GM23338 (cell line): ENCODE measurements around the gene DENND1B. TPM values are rescaled to one million over a fixed set of nuclear protein-coding genes. Genes with fewer than 3 reads are reported as not detected.

Experiments
- ATAC-seq: fragments of 200-7000 bp; cut with Tn5 transposase; 3 replicates; pipeline ENCODE4 v1.9.1; 2020
- DNase-seq: peaks from one replicate; pipeline ENCODE4 v3.0.0-alpha.2; 2015; ENCODE audit warnings: low spot score
- H2AFZ ChIP-seq: fragments of 200-600 bp; sonication (generic); 2 replicates; pipeline ENCODE4 v1.8.0; 2016; ENCODE audit warnings: antibody characterized with exemption, mild to moderate bottlenecking, moderate library complexity
- H3F3A ChIP-seq: fragments of 200-600 bp; sonication (generic); replicated peaks from 2 replicates; pipeline ENCODE4 v1.8.0; 2017; ENCODE audit warnings: antibody characterized with exemption, mixed run types, low read depth
- H3K27ac ChIP-seq: fragments of 200-600 bp; sonication (generic); 2 replicates; pipeline ENCODE4 v1.6.1; 2016; ENCODE audit warnings: low read depth
- H3K27me3 ChIP-seq: fragments of 200-600 bp; sonication (generic); 2 replicates; pipeline ENCODE4 v1.8.0; 2016; ENCODE audit warnings: mild to moderate bottlenecking, mixed run types, moderate library complexity; ENCODE audit not compliant: insufficient read depth
- H3K36me3 ChIP-seq: fragments of 200-600 bp; sonication (generic); 2 replicates; pipeline ENCODE4 v1.8.0; 2016; ENCODE audit warnings: mild to moderate bottlenecking; ENCODE audit not compliant: insufficient read depth
- H3K4me1 ChIP-seq: fragments of 200-600 bp; sonication (generic); 2 replicates; pipeline ENCODE4 v1.8.0; 2016; ENCODE audit warnings: mild to moderate bottlenecking, moderate library complexity; ENCODE audit not compliant: insufficient read depth
- H3K4me2 ChIP-seq: fragments of 200-600 bp; sonication (generic); 2 replicates; pipeline ENCODE4 v1.7.1; 2017; ENCODE audit warnings: mixed run types
- H3K4me3 ChIP-seq: fragments of 200-600 bp; sonication (generic); 2 replicates; pipeline ENCODE4 v1.6.1; 2016; ENCODE audit warnings: mixed run types
- H3K79me2 ChIP-seq: fragments of 200-600 bp; sonication (generic); replicated peaks from 2 replicates; pipeline ENCODE4 v1.8.0; 2017; ENCODE audit warnings: mild to moderate bottlenecking; ENCODE audit not compliant: insufficient read depth
- H3K9me2 ChIP-seq: fragments of 200-600 bp; sonication (generic); 2 replicates; pipeline ENCODE4 v1.8.0; 2017; ENCODE audit not compliant: insufficient read depth
- H4K20me1 ChIP-seq: fragments of 200-600 bp; sonication (generic); replicated peaks from 2 replicates; pipeline ENCODE4 v1.8.0; 2017; ENCODE audit warnings: mild to moderate bottlenecking; ENCODE audit not compliant: insufficient read depth
- H3K27ac Mint-ChIP-seq: 2 replicates; pipeline ENCODE4 v1.8.0; 2020; ENCODE audit warnings: inconsistent platforms, mild to moderate bottlenecking, moderate library complexity, mixed read lengths
- H3K27me3 Mint-ChIP-seq: 3 replicates; pipeline ENCODE4 v1.8.0; 2022; ENCODE audit warnings: low read depth, mild to moderate bottlenecking, moderate library complexity, mixed read lengths, inconsistent platforms; ENCODE audit not compliant: insufficient read depth, poor library complexity
- H3K36me3 Mint-ChIP-seq: 3 replicates; pipeline ENCODE4 v1.8.0; 2021; ENCODE audit warnings: low read depth, mild to moderate bottlenecking, inconsistent platforms, moderate library complexity, mixed read lengths
- H3K4me1 Mint-ChIP-seq: 3 replicates; pipeline ENCODE4 v1.8.0; 2020; ENCODE audit warnings: mild to moderate bottlenecking, inconsistent platforms, mixed read lengths
- H3K4me3 Mint-ChIP-seq: 3 replicates; pipeline ENCODE4 v1.8.0; 2021; ENCODE audit warnings: moderate library complexity, mild to moderate bottlenecking, inconsistent platforms, mixed read lengths
- H3K9me3 Mint-ChIP-seq: 3 replicates; pipeline ENCODE4 v1.8.0; 2020; ENCODE audit warnings: moderate library complexity, mild to moderate bottlenecking, inconsistent platforms, mixed read lengths
- CREB1 ChIP-seq: fragments of 250-450 bp; sonication (Bioruptor Pico); IDR thresholded peaks from 2 replicates; pipeline ENCODE4 v1.5.0; 2020; ENCODE audit warnings: low read depth, mild to moderate bottlenecking, moderate library complexity
- CTCF ChIP-seq, 2 experiments: fragments of 200-600 bp in 1 of 2; sonication (generic) in 1 of 2; conservative IDR thresholded peaks; 2 replicates each; pipeline versions ENCODE4 v1.5.1 to v1.6.1; 2016 to 2017; ENCODE audit warnings: antibody characterized with exemption in 2 of 2, low read depth in 2 of 2, mild to moderate bottlenecking in 2 of 2, moderate library complexity in 1 of 2
- EZH2 ChIP-seq: fragments of 200-600 bp; sonication (generic); IDR thresholded peaks from one replicate; pipeline ENCODE4 v1.8.0; 2017; ENCODE audit warnings: antibody characterized with exemption, mild to moderate bottlenecking, low read depth; ENCODE audit not compliant: unreplicated experiment
- STAT1 ChIP-seq: IDR thresholded peaks from one replicate; pipeline ENCODE4 v1.6.1; 2016; ENCODE audit warnings: antibody characterized with exemption; ENCODE audit not compliant: unreplicated experiment
- ZNF114 ChIP-seq: fragments of 250-450 bp; sonication (Bioruptor Pico); IDR thresholded peaks from 2 replicates; pipeline ENCODE4 v1.5.0; 2020; ENCODE audit warnings: mild to moderate bottlenecking, moderate library complexity
- ZNF331 ChIP-seq: fragments of 250-450 bp; sonication (Bioruptor Pico); IDR thresholded peaks from 2 replicates; pipeline ENCODE4 v1.5.0; 2020; ENCODE audit warnings: low read depth, mild to moderate bottlenecking, moderate library complexity
- polyA plus RNA-seq: library from polyadenylated mRNA; unstranded; fragments of >200 nt; fragmentation: Nextera tagmentation; extraction: Ambion mirVana; gene quantifications from 2 replicates; pipeline ENCODE4 v1.2.1, GENCODE V29; 2016
- total RNA-seq: library from RNA; depleted of rRNA; stranded (reverse); fragments of >200 nt; shearing (Covaris generic); gene quantifications from 2 replicates; pipeline ENCODE4 v1.2.3, GENCODE V29; 2014
- TF ChIP-seq, protein P1 (sequence below): fragments of 250-450 bp; sonication (Bioruptor Pico); IDR thresholded peaks from 2 replicates; pipeline ENCODE4 v1.5.0; 2020; ENCODE audit warnings: mild to moderate bottlenecking, moderate library complexity

The DENND1B gene
- total and polyA plus RNA-seq, 2 experiments from 2014 or later: 4.3 to 5.2 TPM

DNA sequence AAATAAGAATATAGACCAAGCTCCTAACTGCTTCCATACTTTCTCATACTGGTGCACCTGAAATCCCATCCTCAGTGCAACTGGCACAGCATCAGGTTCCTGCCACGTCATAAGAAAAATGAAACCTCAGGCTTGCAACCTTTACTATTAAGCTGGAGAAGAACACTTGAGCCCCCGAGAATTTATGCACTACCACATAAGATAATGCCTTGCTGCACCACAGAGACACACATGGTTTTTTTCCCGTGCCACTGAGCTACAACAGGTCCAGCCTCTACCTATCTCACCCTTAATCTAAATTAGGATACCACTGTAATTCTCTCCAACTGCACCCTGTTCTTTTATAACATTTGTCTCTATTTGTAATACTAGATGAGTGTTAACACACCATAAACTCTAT, 174.5 kb downstream of the DENND1B start:
- ATAC-seq: no peak
- Histone ChIP-seq H3K27ac (no peak overlapping the region), H3K4me3 (no peak overlapping the region), H3K79me2 (no peaks in the 10 kb centered on the region), H3K9me2 (no peaks in the 10 kb centered on the region), H3K36me3 (no peaks in the 10 kb centered on the region), H3K4me1 (no peaks in the 10 kb centered on the region), H4K20me1 (no peaks in the 10 kb centered on the region), H3F3A (no peaks in the 10 kb centered on the region), H3K27me3 (no peaks in the 10 kb centered on the region), H2AFZ (no peak overlapping the region), H3K4me2 (no peak overlapping the region)
- Mint-ChIP-seq H3K4me1 (no peaks in the 10 kb centered on the region; the same call in 1 of the 3 replicates), H3K9me3 (no peaks in the 10 kb centered on the region), H3K27me3 (no peaks in the 10 kb centered on the region), H3K27ac (no peak overlapping the region), H3K36me3 (no peaks in the 10 kb centered on the region), H3K4me3 (no peak overlapping the region)
- no peak for TF ChIP-seq STAT1
- TF ChIP-seq, protein P1, sequence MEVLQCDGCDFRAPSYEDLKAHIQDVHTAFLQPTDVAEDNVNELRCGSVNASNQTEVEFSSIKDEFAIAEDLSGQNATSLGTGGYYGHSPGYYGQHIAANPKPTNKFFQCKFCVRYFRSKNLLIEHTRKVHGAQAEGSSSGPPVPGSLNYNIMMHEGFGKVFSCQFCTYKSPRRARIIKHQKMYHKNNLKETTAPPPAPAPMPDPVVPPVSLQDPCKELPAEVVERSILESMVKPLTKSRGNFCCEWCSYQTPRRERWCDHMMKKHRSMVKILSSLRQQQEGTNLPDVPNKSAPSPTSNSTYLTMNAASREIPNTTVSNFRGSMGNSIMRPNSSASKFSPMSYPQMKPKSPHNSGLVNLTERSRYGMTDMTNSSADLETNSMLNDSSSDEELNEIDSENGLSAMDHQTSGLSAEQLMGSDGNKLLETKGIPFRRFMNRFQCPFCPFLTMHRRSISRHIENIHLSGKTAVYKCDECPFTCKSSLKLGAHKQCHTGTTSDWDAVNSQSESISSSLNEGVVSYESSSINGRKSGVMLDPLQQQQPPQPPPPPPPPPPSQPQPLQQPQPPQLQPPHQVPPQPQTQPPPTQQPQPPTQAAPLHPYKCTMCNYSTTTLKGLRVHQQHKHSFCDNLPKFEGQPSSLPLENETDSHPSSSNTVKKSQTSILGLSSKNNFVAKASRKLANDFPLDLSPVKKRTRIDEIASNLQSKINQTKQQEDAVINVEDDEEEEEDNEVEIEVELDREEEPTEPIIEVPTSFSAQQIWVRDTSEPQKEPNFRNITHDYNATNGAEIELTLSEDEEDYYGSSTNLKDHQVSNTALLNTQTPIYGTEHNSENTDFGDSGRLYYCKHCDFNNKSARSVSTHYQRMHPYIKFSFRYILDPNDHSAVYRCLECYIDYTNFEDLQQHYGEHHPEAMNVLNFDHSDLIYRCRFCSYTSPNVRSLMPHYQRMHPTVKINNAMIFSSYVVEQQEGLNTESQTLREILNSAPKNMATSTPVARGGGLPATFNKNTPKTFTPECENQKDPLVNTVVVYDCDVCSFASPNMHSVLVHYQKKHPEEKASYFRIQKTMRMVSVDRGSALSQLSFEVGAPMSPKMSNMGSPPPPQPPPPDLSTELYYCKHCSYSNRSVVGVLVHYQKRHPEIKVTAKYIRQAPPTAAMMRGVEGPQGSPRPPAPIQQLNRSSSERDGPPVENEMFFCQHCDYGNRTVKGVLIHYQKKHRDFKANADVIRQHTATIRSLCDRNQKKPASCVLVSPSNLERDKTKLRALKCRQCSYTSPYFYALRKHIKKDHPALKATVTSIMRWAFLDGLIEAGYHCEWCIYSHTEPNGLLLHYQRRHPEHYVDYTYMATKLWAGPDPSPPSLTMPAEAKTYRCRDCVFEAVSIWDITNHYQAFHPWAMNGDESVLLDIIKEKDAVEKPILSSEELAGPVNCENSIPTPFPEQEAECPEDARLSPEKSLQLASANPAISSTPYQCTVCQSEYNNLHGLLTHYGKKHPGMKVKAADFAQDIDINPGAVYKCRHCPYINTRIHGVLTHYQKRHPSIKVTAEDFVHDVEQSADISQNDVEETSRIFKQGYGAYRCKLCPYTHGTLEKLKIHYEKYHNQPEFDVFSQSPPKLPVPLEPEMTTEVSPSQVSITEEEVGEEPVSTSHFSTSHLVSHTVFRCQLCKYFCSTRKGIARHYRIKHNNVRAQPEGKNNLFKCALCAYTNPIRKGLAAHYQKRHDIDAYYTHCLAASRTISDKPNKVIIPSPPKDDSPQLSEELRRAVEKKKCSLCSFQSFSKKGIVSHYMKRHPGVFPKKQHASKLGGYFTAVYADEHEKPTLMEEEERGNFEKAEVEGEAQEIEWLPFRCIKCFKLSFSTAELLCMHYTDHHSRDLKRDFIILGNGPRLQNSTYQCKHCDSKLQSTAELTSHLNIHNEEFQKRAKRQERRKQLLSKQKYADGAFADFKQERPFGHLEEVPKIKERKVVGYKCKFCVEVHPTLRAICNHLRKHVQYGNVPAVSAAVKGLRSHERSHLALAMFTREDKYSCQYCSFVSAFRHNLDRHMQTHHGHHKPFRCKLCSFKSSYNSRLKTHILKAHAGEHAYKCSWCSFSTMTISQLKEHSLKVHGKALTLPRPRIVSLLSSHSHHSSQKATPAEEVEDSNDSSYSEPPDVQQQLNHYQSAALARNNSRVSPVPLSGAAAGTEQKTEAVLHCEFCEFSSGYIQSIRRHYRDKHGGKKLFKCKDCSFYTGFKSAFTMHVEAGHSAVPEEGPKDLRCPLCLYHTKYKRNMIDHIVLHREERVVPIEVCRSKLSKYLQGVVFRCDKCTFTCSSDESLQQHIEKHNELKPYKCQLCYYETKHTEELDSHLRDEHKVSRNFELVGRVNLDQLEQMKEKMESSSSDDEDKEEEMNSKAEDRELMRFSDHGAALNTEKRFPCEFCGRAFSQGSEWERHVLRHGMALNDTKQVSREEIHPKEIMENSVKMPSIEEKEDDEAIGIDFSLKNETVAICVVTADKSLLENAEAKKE (CRISPR knock-in tag): no peak
- no peak for TF ChIP-seq CTCF (conservative IDR thresholded peaks at IDR 0.05; ENCODE audit: low read depth in 2 of 2)
- TF ChIP-seq EZH2: no peak
- TF ChIP-seq CREB1 (CRISPR knock-in tag): no peak
- no peak for TF ChIP-seq ZNF331 (CRISPR knock-in tag)
- no peak for TF ChIP-seq ZNF114 (CRISPR knock-in tag)
- no peak for DNase-seq
